OCI-LY3 (cell line): Measurements from ENCODE around the gene SAMD4B.

Experiments
- H2AFZ ChIP-seq: fragments of 200-600, 300-600 bp; shearing (Covaris generic); 2 replicates; pipeline ENCODE4 v1.6.0; 2014; ENCODE audit warnings: antibody characterized with exemption, low read depth, low read length
- H3K27ac ChIP-seq: fragments of 200-600, 300-600 bp; sonication (generic); 2 replicates; pipeline ENCODE4 v1.5.1; 2014; ENCODE audit warnings: mild to moderate bottlenecking, low read length, moderate library complexity, mixed read lengths
- H3K27me3 ChIP-seq: fragments of 200-600, 300-600 bp; sonication (generic); 2 replicates; pipeline ENCODE4 v1.6.1; 2014; ENCODE audit warnings: low read depth, low read length, mixed read lengths
- H3K36me3 ChIP-seq: fragments of 200-600, 300-600 bp; sonication (generic); replicated peaks from 2 replicates; pipeline ENCODE3; 2014; ENCODE audit warnings: low read depth, low read length, mixed read lengths
- H3K4me1 ChIP-seq: fragments of 300-600, 200-600 bp; sonication (generic); 2 replicates; pipeline ENCODE4 v1.6.1; 2014; ENCODE audit warnings: low read length, mixed read lengths
- H3K4me2 ChIP-seq: fragments of 200-600, 300-600 bp; sonication (generic); 2 replicates; pipeline ENCODE4 v1.6.1; 2014; ENCODE audit warnings: low read length, mixed read lengths
- H3K4me3 ChIP-seq: fragments of 300-600, 200-600 bp; sonication (generic); 2 replicates; pipeline ENCODE4 v1.5.1; 2014; ENCODE audit warnings: antibody characterized with exemption, mild to moderate bottlenecking, low read length, moderate library complexity
- H3K79me2 ChIP-seq: fragments of 300-600, 200-600 bp; shearing (Covaris generic); 2 replicates; pipeline ENCODE4 v1.6.1; 2014; ENCODE audit warnings: mild to moderate bottlenecking, low read length, mixed read lengths
- H3K9ac ChIP-seq: fragments of 300-600, 200-600 bp; shearing (Covaris generic); 2 replicates; pipeline ENCODE4 v1.6.0; 2014; ENCODE audit warnings: mild to moderate bottlenecking, low read length, moderate library complexity
- H3K9me3 ChIP-seq: fragments of 200-600, 300-600 bp; shearing (Covaris generic); 2 replicates; pipeline ENCODE4 v1.6.1; 2014; ENCODE audit warnings: low read length, mixed read lengths; ENCODE audit not compliant: insufficient read depth
- H4K20me1 ChIP-seq: fragments of 200-600, 300-600 bp; sonication (generic); 2 replicates; pipeline ENCODE4 v1.6.1; 2016; ENCODE audit warnings: low read length, mixed read lengths; ENCODE audit not compliant: insufficient read depth
- EZH2phosphoT487 ChIP-seq: fragments of 200-600 bp; shearing (Covaris generic); IDR thresholded peaks from 2 replicates; pipeline ENCODE4 v1.6.1; 2018; ENCODE audit warnings: antibody characterized with exemption, mixed run types, low read depth
- TF ChIP-seq, protein P1 (sequence below): fragments of 200-600, 300-600 bp; sonication (generic); IDR thresholded peaks from 2 replicates; pipeline ENCODE4 v1.5.1; 2014; ENCODE audit warnings: antibody characterized with exemption, low read length, low read depth

The SAMD4B gene

GRCh38 chr19:39424934-39425333, 82.7 kb downstream of the SAMD4B start:
- no peaks in the 10 kb centered on the region for H3K27me3 ChIP-seq
- no peak overlapping the region for H3K27ac ChIP-seq
- H4K20me1 ChIP-seq: peaks cover 4% of the 10 kb centered on the region; the same call in 1 of the 2 replicates
- H3K36me3 ChIP-seq: peaks cover 28% of the 10 kb centered on the region
- H3K79me2 ChIP-seq: no peaks in the 10 kb centered on the region
- TF ChIP-seq, protein P1, sequence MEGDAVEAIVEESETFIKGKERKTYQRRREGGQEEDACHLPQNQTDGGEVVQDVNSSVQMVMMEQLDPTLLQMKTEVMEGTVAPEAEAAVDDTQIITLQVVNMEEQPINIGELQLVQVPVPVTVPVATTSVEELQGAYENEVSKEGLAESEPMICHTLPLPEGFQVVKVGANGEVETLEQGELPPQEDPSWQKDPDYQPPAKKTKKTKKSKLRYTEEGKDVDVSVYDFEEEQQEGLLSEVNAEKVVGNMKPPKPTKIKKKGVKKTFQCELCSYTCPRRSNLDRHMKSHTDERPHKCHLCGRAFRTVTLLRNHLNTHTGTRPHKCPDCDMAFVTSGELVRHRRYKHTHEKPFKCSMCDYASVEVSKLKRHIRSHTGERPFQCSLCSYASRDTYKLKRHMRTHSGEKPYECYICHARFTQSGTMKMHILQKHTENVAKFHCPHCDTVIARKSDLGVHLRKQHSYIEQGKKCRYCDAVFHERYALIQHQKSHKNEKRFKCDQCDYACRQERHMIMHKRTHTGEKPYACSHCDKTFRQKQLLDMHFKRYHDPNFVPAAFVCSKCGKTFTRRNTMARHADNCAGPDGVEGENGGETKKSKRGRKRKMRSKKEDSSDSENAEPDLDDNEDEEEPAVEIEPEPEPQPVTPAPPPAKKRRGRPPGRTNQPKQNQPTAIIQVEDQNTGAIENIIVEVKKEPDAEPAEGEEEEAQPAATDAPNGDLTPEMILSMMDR: no peak
- TF ChIP-seq EZH2phosphoT487: no peak
- no peak overlapping the region for H3K9ac ChIP-seq
- H2AFZ ChIP-seq: no peak overlapping the region
- no peak overlapping the region for H3K4me2 ChIP-seq
- no peak overlapping the region for H3K4me3 ChIP-seq
- no peaks in the 10 kb centered on the region for H3K4me1 ChIP-seq
- H3K9me3 ChIP-seq: no peaks in the 10 kb centered on the region

DNA sequence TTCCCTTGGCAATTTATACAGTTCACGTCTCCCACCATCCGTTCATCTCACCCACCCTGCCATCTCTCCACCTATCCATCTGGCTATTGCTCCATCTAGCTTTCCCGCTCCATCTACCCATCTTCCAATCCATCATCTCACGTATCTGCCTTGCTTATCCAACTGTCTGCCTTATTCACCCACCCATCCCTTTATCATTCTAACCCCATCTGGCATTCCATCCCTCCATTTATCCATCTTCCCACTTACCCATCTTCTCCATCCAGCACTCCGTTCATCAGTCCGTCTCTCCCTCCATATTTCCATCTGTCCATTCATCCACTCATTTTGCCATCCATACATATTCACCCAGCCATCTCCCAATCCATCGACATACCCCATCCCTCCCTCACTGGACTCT, 83.5 kb downstream of the SAMD4B start:
- H3K9me3 ChIP-seq: no peaks in the 10 kb centered on the region
- H4K20me1 ChIP-seq: peaks cover 4% of the 10 kb centered on the region; the same call in 1 of the 2 replicates
- no peaks in the 10 kb centered on the region for H3K79me2 ChIP-seq
- H3K4me1 ChIP-seq: peaks cover 5% of the 10 kb centered on the region
- no peak overlapping the region for H3K4me3 ChIP-seq
- peaks cover 23% of the 10 kb centered on the region for H3K36me3 ChIP-seq
- no peak overlapping the region for H3K4me2 ChIP-seq
- H3K27ac ChIP-seq: no peak overlapping the region
- H3K9ac ChIP-seq: no peak overlapping the region
- no peak overlapping the region for H2AFZ ChIP-seq
- TF ChIP-seq, protein P1: no peak
- no peak for TF ChIP-seq EZH2phosphoT487
- H3K27me3 ChIP-seq: no peaks in the 10 kb centered on the region

DNA sequence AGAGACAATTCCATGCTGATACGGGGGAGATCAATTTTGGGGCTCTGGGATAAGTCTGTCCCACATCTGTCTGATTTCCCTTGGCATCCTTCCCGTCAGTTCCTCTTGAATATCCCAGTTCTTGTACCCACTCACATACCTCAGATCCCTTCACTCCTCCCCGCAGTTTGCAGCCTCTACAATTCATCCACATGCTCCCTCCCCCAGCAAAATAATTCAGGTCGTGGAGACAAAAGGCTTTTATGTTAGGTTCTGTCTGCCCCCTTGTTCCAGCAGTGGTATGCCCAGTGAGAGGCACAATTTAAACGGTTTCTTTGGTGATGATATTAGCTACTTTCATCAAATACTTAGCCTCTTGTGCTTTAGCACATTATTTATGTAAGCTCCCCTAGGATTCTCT, 83.9 kb downstream of the SAMD4B start:
- no peaks in the 10 kb centered on the region for H3K9me3 ChIP-seq
- no peaks in the 10 kb centered on the region for H3K79me2 ChIP-seq
- H3K4me2 ChIP-seq: no peak overlapping the region
- no peak overlapping the region for H2AFZ ChIP-seq
- no peaks in the 10 kb centered on the region for H3K27me3 ChIP-seq
- H3K9ac ChIP-seq: no peak overlapping the region
- peaks cover 24% of the 10 kb centered on the region for H3K36me3 ChIP-seq
- H3K27ac ChIP-seq: no peak overlapping the region
- no peak overlapping the region for H3K4me3 ChIP-seq
- peaks cover 9% of the 10 kb centered on the region for H3K4me1 ChIP-seq
- TF ChIP-seq, protein P1: no peak
- no peak for TF ChIP-seq EZH2phosphoT487
- peaks cover 4% of the 10 kb centered on the region for H4K20me1 ChIP-seq

DNA sequence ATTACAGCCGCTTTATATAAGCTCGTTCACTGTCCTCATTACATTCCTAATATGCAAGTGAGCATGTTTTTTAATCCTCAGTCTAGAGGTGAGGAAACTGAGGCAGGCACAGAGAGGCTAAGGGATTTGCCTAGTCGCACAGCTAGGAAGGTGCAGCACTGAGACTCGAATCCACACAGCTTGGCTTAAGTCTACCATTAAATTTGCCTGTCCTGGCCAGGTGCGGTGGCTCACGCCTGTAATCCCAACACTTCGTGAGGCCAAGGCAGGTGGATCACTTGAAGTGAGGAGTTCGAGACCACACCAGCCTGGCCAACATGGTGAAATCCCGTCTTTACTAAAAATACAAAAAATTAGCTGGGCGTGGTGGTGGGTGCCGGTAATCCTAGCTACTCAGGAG, 85.5 kb downstream of the SAMD4B start:
- Histone ChIP-seq H3K27ac (no peak overlapping the region), H3K36me3 (peaks cover 25% of the 10 kb centered on the region), H3K4me2 (no peak overlapping the region), H4K20me1 (peaks cover 6% of the 10 kb centered on the region), H3K9ac (no peak overlapping the region), H3K9me3 (no peaks in the 10 kb centered on the region), H3K79me2 (no peaks in the 10 kb centered on the region), H3K27me3 (no peaks in the 10 kb centered on the region), H3K4me3 (no peak overlapping the region), H2AFZ (no peak overlapping the region), H3K4me1 (peaks cover 21% of the 10 kb centered on the region)
- TF ChIP-seq, protein P1: no peak
- TF ChIP-seq EZH2phosphoT487: no peak
